ENCODE measurements around the gene LRRC8B. TPM values are rescaled to one million over a fixed set of nuclear protein-coding genes. Genes with fewer than 3 reads are reported as not detected.

LRRC8B gene
- total and polyA plus RNA-seq, 2 of the 13 experiments (the other 11 are each of a cell fraction or from before 2014, with no cell fraction given): 4.9 to 7.6 TPM

DNA sequence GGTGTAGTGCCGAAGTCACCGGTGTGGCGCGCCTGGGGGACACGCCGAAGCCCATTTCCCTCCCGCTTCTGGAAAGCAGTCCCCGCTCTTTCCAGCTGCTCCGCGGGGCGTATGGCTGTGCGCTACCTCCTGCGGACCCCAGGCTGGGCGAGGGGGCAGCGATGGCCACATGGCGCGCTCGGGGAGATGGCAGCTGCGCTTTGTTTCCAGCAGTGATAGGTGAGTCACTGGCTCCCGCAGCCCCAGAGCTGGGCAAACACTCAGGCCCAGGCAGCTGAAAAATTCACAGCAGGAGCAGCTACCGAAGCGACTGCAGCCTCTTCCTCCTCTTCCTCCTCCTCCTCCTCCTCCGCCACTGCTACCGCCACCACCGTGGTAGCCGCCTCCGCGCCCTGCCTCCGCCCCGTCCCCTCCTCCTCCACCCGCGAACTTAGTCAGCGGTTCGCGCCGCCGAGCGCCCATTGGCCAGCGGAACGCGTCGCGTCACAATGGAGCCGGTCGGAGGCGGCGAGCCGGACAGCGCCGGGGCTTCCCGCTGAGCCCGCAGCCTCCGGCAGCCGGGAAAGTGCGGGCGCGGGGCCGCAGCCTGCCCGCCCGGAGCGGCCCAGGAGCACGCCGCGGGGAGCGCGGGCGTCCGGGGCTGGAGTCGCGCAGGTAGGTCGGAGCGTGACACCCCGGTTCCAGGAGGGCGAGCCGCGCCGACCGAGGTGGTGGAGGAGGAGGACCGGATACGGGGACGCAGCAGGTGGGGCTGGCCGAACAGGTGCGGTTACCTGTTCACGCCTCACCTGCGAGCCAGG is at the start of gene LRRC8B (continued):
- TF ChIP-seq KLF11 (CRISPR knock-in tag; IDR thresholded peaks at IDR 0.05): 0 out of 2 replicates have a peak, but pooled peaks have one; percentile 64
- TF ChIP-seq ZNF652 (CRISPR knock-in tag; IDR thresholded peaks at IDR 0.05; ENCODE audit: borderline replicate concordance, low read depth): no peak
- no peak for TF ChIP-seq ZMYM3 (CRISPR knock-in tag; IDR thresholded peaks at IDR 0.05)
- TF ChIP-seq ZNF296 (CRISPR knock-in tag; conservative IDR thresholded peaks at IDR 0.05): no peak; the same call in 1 of the 2 replicates
- TF ChIP-seq ARNT2 (CRISPR knock-in tag; IDR thresholded peaks at IDR 0.05; ENCODE audit: low read depth): peak; percentile 87
- TF ChIP-seq, protein P1, sequence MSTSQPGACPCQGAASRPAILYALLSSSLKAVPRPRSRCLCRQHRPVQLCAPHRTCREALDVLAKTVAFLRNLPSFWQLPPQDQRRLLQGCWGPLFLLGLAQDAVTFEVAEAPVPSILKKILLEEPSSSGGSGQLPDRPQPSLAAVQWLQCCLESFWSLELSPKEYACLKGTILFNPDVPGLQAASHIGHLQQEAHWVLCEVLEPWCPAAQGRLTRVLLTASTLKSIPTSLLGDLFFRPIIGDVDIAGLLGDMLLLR (CRISPR knock-in tag; IDR thresholded peaks at IDR 0.05): peak; percentile 46; the same call in 1 of the 2 replicates
- TF ChIP-seq, protein P2, sequence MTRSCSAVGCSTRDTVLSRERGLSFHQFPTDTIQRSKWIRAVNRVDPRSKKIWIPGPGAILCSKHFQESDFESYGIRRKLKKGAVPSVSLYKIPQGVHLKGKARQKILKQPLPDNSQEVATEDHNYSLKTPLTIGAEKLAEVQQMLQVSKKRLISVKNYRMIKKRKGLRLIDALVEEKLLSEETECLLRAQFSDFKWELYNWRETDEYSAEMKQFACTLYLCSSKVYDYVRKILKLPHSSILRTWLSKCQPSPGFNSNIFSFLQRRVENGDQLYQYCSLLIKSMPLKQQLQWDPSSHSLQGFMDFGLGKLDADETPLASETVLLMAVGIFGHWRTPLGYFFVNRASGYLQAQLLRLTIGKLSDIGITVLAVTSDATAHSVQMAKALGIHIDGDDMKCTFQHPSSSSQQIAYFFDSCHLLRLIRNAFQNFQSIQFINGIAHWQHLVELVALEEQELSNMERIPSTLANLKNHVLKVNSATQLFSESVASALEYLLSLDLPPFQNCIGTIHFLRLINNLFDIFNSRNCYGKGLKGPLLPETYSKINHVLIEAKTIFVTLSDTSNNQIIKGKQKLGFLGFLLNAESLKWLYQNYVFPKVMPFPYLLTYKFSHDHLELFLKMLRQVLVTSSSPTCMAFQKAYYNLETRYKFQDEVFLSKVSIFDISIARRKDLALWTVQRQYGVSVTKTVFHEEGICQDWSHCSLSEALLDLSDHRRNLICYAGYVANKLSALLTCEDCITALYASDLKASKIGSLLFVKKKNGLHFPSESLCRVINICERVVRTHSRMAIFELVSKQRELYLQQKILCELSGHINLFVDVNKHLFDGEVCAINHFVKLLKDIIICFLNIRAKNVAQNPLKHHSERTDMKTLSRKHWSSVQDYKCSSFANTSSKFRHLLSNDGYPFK (CRISPR knock-in tag; IDR thresholded peaks at IDR 0.05; ENCODE audit: borderline replicate concordance): peak; percentile 61; the same call in 1 of the 2 replicates
- no peak for TF ChIP-seq MXD4 (CRISPR knock-in tag; IDR thresholded peaks at IDR 0.05)
- peak; percentile 63; the same call in 1 of the 2 replicates for TF ChIP-seq ZNF567 (CRISPR knock-in tag; IDR thresholded peaks at IDR 0.05; ENCODE audit: borderline replicate concordance)
- TF ChIP-seq, protein P3, sequence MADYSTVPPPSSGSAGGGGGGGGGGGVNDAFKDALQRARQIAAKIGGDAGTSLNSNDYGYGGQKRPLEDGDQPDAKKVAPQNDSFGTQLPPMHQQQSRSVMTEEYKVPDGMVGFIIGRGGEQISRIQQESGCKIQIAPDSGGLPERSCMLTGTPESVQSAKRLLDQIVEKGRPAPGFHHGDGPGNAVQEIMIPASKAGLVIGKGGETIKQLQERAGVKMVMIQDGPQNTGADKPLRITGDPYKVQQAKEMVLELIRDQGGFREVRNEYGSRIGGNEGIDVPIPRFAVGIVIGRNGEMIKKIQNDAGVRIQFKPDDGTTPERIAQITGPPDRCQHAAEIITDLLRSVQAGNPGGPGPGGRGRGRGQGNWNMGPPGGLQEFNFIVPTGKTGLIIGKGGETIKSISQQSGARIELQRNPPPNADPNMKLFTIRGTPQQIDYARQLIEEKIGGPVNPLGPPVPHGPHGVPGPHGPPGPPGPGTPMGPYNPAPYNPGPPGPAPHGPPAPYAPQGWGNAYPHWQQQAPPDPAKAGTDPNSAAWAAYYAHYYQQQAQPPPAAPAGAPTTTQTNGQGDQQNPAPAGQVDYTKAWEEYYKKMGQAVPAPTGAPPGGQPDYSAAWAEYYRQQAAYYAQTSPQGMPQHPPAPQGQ (CRISPR knock-in tag; IDR thresholded peaks at IDR 0.05; ENCODE audit: borderline replicate concordance): no peak
- no peak for TF ChIP-seq NFE2L1 (CRISPR knock-in tag; IDR thresholded peaks at IDR 0.05; ENCODE audit: borderline replicate concordance)
- TF ChIP-seq IKZF1 (IDR thresholded peaks at IDR 0.05): no peak
- TF ChIP-seq TGIF2 (CRISPR knock-in tag; IDR thresholded peaks at IDR 0.05): no peak
- no peak for TF ChIP-seq NFE2 (CRISPR knock-in tag; IDR thresholded peaks at IDR 0.05)
- TF ChIP-seq ZNF441 (CRISPR knock-in tag; IDR thresholded peaks at IDR 0.05; ENCODE audit: borderline replicate concordance): peak; percentile 70; the same call in 1 of the 2 replicates
- TF ChIP-seq, protein P4, sequence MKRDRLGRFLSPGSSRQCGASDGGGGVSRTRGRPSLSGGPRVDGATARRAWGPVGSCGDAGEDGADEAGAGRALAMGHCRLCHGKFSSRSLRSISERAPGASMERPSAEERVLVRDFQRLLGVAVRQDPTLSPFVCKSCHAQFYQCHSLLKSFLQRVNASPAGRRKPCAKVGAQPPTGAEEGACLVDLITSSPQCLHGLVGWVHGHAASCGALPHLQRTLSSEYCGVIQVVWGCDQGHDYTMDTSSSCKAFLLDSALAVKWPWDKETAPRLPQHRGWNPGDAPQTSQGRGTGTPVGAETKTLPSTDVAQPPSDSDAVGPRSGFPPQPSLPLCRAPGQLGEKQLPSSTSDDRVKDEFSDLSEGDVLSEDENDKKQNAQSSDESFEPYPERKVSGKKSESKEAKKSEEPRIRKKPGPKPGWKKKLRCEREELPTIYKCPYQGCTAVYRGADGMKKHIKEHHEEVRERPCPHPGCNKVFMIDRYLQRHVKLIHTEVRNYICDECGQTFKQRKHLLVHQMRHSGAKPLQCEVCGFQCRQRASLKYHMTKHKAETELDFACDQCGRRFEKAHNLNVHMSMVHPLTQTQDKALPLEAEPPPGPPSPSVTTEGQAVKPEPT (CRISPR knock-in tag; IDR thresholded peaks at IDR 0.05; ENCODE audit: low read depth): no peak
